ENCODE data around the gene BLCAP. TPM values are rescaled to one million over a fixed set of nuclear protein-coding genes. Genes with fewer than 3 reads are reported as not detected.
"Not testable (repeated sequence)": the region's sequence is repeated elsewhere in the genome, so short reads cannot be mapped to it uniquely, and the experiment has no call there.

BLCAP gene
- total RNA-seq, 2 donors from 2014 or later, result 24.1 to 44.8 TPM

DNA sequence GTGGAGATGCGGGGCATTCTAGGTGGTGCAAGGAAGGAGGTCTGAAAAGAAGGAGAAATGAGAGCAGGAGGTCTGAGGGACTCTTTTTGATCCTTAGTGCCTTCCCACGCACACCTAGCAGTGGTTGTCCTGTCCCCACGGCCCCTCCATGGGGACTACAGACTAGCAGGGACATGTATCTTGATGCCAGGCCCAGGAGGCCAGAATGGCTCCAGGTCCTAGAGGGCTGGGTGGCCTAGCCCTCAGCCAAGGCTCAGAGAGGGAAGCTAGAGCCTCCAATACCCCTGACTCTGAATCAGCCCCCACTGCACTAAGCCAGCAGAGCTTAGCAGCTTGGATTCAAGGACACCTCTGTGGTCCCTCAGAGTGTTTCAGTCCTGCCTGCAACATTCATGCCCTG, 16.7 kb upstream of the BLCAP start:
- ATAC-seq (no peak), DNase-seq (no peak)
- TF ChIP-seq, protein P1, sequence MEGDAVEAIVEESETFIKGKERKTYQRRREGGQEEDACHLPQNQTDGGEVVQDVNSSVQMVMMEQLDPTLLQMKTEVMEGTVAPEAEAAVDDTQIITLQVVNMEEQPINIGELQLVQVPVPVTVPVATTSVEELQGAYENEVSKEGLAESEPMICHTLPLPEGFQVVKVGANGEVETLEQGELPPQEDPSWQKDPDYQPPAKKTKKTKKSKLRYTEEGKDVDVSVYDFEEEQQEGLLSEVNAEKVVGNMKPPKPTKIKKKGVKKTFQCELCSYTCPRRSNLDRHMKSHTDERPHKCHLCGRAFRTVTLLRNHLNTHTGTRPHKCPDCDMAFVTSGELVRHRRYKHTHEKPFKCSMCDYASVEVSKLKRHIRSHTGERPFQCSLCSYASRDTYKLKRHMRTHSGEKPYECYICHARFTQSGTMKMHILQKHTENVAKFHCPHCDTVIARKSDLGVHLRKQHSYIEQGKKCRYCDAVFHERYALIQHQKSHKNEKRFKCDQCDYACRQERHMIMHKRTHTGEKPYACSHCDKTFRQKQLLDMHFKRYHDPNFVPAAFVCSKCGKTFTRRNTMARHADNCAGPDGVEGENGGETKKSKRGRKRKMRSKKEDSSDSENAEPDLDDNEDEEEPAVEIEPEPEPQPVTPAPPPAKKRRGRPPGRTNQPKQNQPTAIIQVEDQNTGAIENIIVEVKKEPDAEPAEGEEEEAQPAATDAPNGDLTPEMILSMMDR (IDR thresholded peaks at IDR 0.05), result no peak
- no peak for TF ChIP-seq POLR2A (IDR thresholded peaks at IDR 0.05)
- no peak overlapping the region for H3K27ac ChIP-seq
- H3K27me3 ChIP-seq, result no peaks in the 10 kb centered on the region
- 48 to 57% methylated on average over 3 of the region's 3 CpGs for WGBS, 2 donors
- no peaks in the 10 kb centered on the region for H3K4me1 ChIP-seq
- no peak overlapping the region for H3K4me3 ChIP-seq
- no peaks in the 10 kb centered on the region for H3K36me3 ChIP-seq (replicated peaks in 1 of 2; ENCODE audit: insufficient read depth in 1 of 2, low read depth in 2 of 2)
- intact Hi-C loops (cut with DNase I), result no loop called here
- H3K9me3 ChIP-seq, result no peaks in the 10 kb centered on the region

DNA sequence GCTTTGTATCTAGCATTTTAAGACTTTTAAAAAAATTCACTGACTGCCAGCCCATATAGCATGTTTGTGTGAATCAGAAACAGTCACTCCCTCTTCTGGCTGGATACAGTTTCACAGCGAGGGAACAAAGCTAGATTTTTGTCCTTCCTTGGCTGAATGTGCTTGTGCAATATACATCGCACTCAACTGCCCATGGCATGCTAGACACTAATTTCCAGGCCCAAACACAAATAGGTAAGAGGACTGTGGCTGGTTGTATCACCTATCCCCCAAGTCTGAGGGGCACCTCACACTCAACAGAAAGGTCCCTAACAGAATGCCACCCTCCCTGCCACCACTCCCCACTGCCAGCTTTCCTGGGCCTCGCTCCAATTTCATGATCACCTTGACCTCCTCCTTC, 16.2 kb upstream of the BLCAP start:
- Histone ChIP-seq H3K9me3 (no peaks in the 10 kb centered on the region), H3K27me3 (no peaks in the 10 kb centered on the region), H3K27ac (no peak overlapping the region), H3K4me3 (no peak overlapping the region), H3K4me1 (no peaks in the 10 kb centered on the region), H3K36me3 (replicated peaks in 1 of 2; ENCODE audit: insufficient read depth in 1 of 2, low read depth in 2 of 2) (no peaks in the 10 kb centered on the region)
- no peak for TF ChIP-seq POLR2A (IDR thresholded peaks at IDR 0.05)
- TF ChIP-seq, protein P1 (IDR thresholded peaks at IDR 0.05), result no peak
- ATAC-seq (no peak), DNase-seq (no peak)
- intact Hi-C loops (cut with DNase I), result no loop called here
- WGBS, 2 donors, result 64 to 67% methylated on average over 3 of the region's 3 CpGs

DNA sequence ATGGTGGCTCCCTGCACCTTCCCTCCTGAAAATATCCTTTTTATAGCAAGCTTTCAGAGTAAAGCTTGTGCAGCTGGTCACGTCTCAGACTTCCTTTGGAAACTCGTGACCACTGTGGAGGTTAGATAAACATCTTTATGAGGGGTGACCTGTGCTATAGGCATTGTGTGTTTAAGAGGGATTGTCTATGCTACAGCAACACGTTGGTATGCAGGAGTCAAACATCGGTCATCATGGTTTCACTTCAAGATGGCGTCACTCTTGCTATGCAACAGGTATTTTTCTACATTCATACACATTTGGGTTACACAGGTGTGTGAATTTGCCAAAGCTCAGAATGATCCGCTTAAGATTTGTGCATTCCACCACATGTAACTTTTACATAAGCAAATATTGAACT, 14.6 kb upstream of the BLCAP start:
- TF ChIP-seq, protein P1 (IDR thresholded peaks at IDR 0.05), result no peak
- no peak for TF ChIP-seq POLR2A (IDR thresholded peaks at IDR 0.05)
- DNase-seq (no peak), ATAC-seq (no peak)
- H3K9me3 ChIP-seq, result no peaks in the 10 kb centered on the region
- no peaks in the 10 kb centered on the region for H3K4me1 ChIP-seq
- intact Hi-C loops (cut with DNase I), result no loop called here
- H3K4me3 ChIP-seq, result no peak overlapping the region
- no peaks in the 10 kb centered on the region for H3K27me3 ChIP-seq
- WGBS, 2 donors, result 52 to 53% methylated on average over 6 of the region's 6 CpGs
- H3K36me3 ChIP-seq (replicated peaks in 1 of 2; ENCODE audit: insufficient read depth in 1 of 2, low read depth in 2 of 2), result no peaks in the 10 kb centered on the region
- no peak overlapping the region for H3K27ac ChIP-seq

DNA sequence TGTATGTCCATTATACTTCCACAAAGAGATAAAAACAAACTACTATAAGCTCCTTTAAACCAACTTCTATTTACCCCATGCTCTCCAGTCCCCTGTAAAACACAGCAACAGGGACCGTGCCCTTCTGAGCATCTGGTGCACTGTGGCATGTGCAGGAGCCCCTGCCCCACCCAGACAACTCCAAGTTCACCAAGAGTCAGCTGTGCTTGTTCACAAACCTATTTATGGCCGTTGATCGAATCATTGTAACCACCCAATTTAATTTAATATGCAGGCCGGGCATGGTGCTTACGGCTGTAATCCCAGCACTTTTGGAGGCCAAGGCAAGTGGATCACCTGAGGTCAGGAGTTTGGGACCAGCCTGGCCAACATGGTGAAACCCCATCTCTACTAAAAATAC, 13.7 kb upstream of the BLCAP start:
- TF ChIP-seq, protein P1 (IDR thresholded peaks at IDR 0.05), result no peak
- no peak for TF ChIP-seq POLR2A (IDR thresholded peaks at IDR 0.05)
- no peaks in the 10 kb centered on the region for H3K4me1 ChIP-seq
- H3K27me3 ChIP-seq, result no peaks in the 10 kb centered on the region
- H3K36me3 ChIP-seq (replicated peaks in 1 of 2; ENCODE audit: insufficient read depth in 1 of 2, low read depth in 2 of 2), result no peaks in the 10 kb centered on the region
- H3K9me3 ChIP-seq, result no peaks in the 10 kb centered on the region
- H3K4me3 ChIP-seq, result no peak overlapping the region
- H3K27ac ChIP-seq, result no peak overlapping the region
- intact Hi-C loops (cut with DNase I), result no loop called here
- no peak for DNase-seq
- WGBS, 2 donors, result 67 to 68% methylated on average over 5 of the region's 5 CpGs
- ATAC-seq, result no peak

DNA sequence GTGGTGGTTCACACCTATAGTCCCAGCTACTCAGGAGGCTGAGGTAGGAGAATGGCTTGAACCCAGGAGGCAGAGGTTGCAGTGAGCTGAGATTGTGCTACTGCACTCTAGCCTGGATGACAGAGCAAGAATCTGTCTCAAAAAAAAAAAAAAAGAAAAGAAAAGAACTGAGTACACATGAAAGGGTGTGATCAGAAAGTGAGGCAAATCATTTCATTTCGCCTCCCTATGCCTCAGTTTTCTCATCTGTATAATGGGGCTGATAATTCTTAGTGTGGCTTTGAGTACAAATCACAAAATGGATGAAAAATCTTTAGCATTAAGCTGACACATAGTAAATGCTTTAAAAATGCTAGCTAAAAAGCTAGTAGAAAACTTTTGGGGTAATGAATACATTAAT, 13.2 kb upstream of the BLCAP start:
- H3K4me3 ChIP-seq; DNase-seq; ATAC-seq; H3K27me3 ChIP-seq; H3K9me3 ChIP-seq; H3K27ac ChIP-seq; H3K4me1 ChIP-seq; intact Hi-C loops (cut with DNase I); H3K36me3 ChIP-seq (replicated peaks in 1 of 2; ENCODE audit: insufficient read depth in 1 of 2, low read depth in 2 of 2): not testable (repeated sequence)
- WGBS, 2 donors, result 83 to 88% methylated on average over 1 of the region's 1 CpG
